ENCODE measurements around the gene ANKH. TPM values are rescaled to one million over a fixed set of nuclear protein-coding genes. Genes with fewer than 3 reads are reported as not detected.

Gene ANKH
- total RNA-seq, 1 experiment from 2014 or later, result 81.4 TPM

GRCh38 chr5:14766584-14766983 is 105.0 kb downstream of the ANKH start:
- Histone ChIP-seq H3K4me3 (no peak overlapping the region), H3K36me3 (ENCODE audit: low read depth) (no peaks in the 10 kb centered on the region), H3K4me2 (no peak overlapping the region), H3K27ac (no peak overlapping the region), H3K4me1 (replicated peaks; ENCODE audit: insufficient read depth) (no peaks in the 10 kb centered on the region), H3K27me3 (ENCODE audit: insufficient read depth, low read depth) (no peaks in the 10 kb centered on the region), H4K20me1 (ENCODE audit: insufficient read depth) (no peaks in the 10 kb centered on the region), H3K9me2 (ENCODE audit: insufficient read depth) (no peaks in the 10 kb centered on the region), H2AFZ (no peak overlapping the region), H3F3A (ENCODE audit: insufficient read depth, low read depth) (no peaks in the 10 kb centered on the region), H3K79me2 (ENCODE audit: low read depth) (no peaks in the 10 kb centered on the region), H3K9me3 (ENCODE audit: insufficient read depth, low read depth) (no peaks in the 10 kb centered on the region)
- no peak for DNase-seq
- intact Hi-C loops (cut with micrococcal nuclease; ENCODE audit: unreplicated experiment), result no loop called here
- TF ChIP-seq EZH2 (IDR thresholded peaks at IDR 0.05; ENCODE audit: low read depth), result no peak
- TF ChIP-seq, protein P1, sequence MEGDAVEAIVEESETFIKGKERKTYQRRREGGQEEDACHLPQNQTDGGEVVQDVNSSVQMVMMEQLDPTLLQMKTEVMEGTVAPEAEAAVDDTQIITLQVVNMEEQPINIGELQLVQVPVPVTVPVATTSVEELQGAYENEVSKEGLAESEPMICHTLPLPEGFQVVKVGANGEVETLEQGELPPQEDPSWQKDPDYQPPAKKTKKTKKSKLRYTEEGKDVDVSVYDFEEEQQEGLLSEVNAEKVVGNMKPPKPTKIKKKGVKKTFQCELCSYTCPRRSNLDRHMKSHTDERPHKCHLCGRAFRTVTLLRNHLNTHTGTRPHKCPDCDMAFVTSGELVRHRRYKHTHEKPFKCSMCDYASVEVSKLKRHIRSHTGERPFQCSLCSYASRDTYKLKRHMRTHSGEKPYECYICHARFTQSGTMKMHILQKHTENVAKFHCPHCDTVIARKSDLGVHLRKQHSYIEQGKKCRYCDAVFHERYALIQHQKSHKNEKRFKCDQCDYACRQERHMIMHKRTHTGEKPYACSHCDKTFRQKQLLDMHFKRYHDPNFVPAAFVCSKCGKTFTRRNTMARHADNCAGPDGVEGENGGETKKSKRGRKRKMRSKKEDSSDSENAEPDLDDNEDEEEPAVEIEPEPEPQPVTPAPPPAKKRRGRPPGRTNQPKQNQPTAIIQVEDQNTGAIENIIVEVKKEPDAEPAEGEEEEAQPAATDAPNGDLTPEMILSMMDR (conservative IDR thresholded peaks at IDR 0.05), result no peak
- ChIA-PET CTCF (interaction anchor here (1.0 kb wide), 1 partner anchor 44 kb away, joined by 5 read pairs; no protein-coding TSS in a partner anchor), POLR2A (ENCODE audit: unreplicated experiment) (no interaction called here)
- BruUV-seq (replicated peaks), result no TSS peak

DNA sequence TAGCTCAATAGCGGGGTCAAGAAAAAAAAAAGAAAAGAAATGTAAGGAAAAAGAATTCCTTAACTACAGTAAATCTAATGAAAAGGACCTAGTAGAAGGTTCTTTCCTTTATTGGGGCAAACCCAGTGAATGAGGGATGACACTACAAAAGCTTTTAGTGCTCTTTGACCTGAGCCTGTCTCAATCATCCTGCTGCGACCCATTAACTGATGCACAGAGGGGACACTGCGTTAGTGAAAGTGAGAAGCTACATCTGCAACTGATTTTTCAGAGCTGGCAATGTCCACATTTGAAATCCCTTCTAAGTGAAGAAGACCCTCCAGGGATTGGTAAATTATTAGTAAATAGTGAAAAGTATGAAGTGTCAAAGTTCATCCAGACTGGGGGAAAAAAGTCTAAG is 106.0 kb downstream of the ANKH start:
- H3K9me3 ChIP-seq (ENCODE audit: insufficient read depth, low read depth), result no peaks in the 10 kb centered on the region
- H3K9me2 ChIP-seq (ENCODE audit: insufficient read depth), result no peaks in the 10 kb centered on the region
- H3K4me1 ChIP-seq (replicated peaks; ENCODE audit: insufficient read depth), result no peaks in the 10 kb centered on the region
- no peaks in the 10 kb centered on the region for H3K79me2 ChIP-seq (ENCODE audit: low read depth)
- H2AFZ ChIP-seq, result no peak overlapping the region
- CTCF ChIA-PET, result no interaction called here
- no peaks in the 10 kb centered on the region for H4K20me1 ChIP-seq (ENCODE audit: insufficient read depth)
- no peak for TF ChIP-seq EZH2 (IDR thresholded peaks at IDR 0.05; ENCODE audit: low read depth)
- TF ChIP-seq, protein P1 (conservative IDR thresholded peaks at IDR 0.05), result no peak
- no peaks in the 10 kb centered on the region for H3K27me3 ChIP-seq (ENCODE audit: insufficient read depth, low read depth)
- no peak overlapping the region for H3K27ac ChIP-seq
- H3K4me2 ChIP-seq, result no peak overlapping the region
- DNase-seq, result no peak
- no peak overlapping the region for H3K4me3 ChIP-seq
- no peaks in the 10 kb centered on the region for H3K36me3 ChIP-seq (ENCODE audit: low read depth)
- no peaks in the 10 kb centered on the region for H3F3A ChIP-seq (ENCODE audit: insufficient read depth, low read depth)
- POLR2A ChIA-PET (ENCODE audit: unreplicated experiment), result interaction anchor here (0.5 kb wide), 1 partner anchor 26 kb away, joined by 9 read pairs; no protein-coding TSS in a partner anchor
- BruUV-seq (replicated peaks), result no TSS peak
- intact Hi-C loops (cut with micrococcal nuclease; ENCODE audit: unreplicated experiment), result no loop called here

DNA sequence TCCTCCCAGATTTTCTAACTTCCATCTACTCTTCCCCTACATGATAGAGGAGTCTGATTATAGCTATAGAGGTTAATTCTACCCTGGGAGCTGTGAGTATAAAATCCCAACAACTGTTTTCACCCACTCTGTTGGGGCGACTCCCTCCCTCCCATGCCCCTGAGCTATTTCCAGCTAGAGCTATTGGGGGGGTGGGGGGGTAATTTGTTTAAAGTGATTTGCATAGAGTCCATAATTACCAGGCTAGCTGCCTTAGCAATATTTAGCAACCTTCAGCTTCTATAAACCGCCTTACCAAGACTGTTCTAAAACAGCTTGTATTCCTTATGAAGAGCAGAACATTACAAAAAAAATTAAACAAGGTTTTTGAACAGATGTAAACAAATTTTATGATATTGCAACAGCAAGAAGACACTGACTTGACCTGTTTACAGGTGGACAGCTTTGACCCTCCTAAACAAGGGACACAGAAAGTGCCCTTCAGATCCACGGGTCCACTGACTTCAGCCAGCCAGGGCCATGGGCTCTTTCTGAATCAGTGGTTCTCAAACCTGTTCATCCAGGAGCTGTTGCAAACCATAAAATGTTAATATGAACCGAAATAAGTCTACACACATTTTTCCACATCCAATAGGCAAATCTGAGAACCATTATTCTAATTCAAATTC is 108.9 kb downstream of the ANKH start:
- Histone ChIP-seq H3K4me1 (replicated peaks; ENCODE audit: insufficient read depth) (no peaks in the 10 kb centered on the region), H3K4me2 (no peak overlapping the region), H3K4me3 (no peak overlapping the region), H3K27me3 (ENCODE audit: insufficient read depth, low read depth) (no peaks in the 10 kb centered on the region), H3F3A (ENCODE audit: insufficient read depth, low read depth) (no peaks in the 10 kb centered on the region), H3K36me3 (ENCODE audit: low read depth) (no peaks in the 10 kb centered on the region), H3K9me3 (ENCODE audit: insufficient read depth, low read depth) (no peaks in the 10 kb centered on the region), H3K79me2 (ENCODE audit: low read depth) (no peaks in the 10 kb centered on the region), H2AFZ (no peak overlapping the region), H4K20me1 (ENCODE audit: insufficient read depth) (no peaks in the 10 kb centered on the region), H3K9me2 (ENCODE audit: insufficient read depth) (no peaks in the 10 kb centered on the region), H3K27ac (no peak overlapping the region)
- ChIA-PET POLR2A (ENCODE audit: unreplicated experiment) (no interaction called here), CTCF (no interaction called here)
- TF ChIP-seq EZH2 (IDR thresholded peaks at IDR 0.05; ENCODE audit: low read depth), result no peak
- DNase-seq, result no peak
- no TSS peak for BruUV-seq (replicated peaks)
- intact Hi-C loops (cut with micrococcal nuclease; ENCODE audit: unreplicated experiment), result no loop called here
